RWPE1 (cell line): Measurements from ENCODE around the gene DPF3.
A peak's percentile ranks its signal among the peaks of the same experiment; 100 is the strongest.

Experiments used
- CTCF ChIA-PET: fragments of 350-600 bp; sonication (Branson Sonifier 250); formaldehyde crosslinking; extraction: SDS; loops from one replicate; lab custom pipeline; 2021; lab: Yijun Ruan, JAX
- POLR2A ChIA-PET: fragments of 400-600 bp; formaldehyde crosslinking; extraction: SDS; loops from one replicate; lab custom pipeline; 2020; ENCODE audit warnings: antibody characterized with exemption; ENCODE audit not compliant: low non-redundant PET; lab: Yijun Ruan, JAX
- DNase-seq: peaks from one replicate; pipeline ENCODE4 v3.0.0; 2012; ENCODE audit warnings: low spot score
- H3K27ac ChIP-seq: fragments of 450-650 bp; 2 replicates; pipeline ENCODE4 v1.5.1; 2017
- TF ChIP-seq, protein P1 (sequence below): fragments of 450-650 bp; conservative IDR thresholded peaks from 2 replicates; pipeline ENCODE4 v1.5.1; 2017; ENCODE audit warnings: low read depth, mild to moderate bottlenecking

The DPF3 gene

DNA sequence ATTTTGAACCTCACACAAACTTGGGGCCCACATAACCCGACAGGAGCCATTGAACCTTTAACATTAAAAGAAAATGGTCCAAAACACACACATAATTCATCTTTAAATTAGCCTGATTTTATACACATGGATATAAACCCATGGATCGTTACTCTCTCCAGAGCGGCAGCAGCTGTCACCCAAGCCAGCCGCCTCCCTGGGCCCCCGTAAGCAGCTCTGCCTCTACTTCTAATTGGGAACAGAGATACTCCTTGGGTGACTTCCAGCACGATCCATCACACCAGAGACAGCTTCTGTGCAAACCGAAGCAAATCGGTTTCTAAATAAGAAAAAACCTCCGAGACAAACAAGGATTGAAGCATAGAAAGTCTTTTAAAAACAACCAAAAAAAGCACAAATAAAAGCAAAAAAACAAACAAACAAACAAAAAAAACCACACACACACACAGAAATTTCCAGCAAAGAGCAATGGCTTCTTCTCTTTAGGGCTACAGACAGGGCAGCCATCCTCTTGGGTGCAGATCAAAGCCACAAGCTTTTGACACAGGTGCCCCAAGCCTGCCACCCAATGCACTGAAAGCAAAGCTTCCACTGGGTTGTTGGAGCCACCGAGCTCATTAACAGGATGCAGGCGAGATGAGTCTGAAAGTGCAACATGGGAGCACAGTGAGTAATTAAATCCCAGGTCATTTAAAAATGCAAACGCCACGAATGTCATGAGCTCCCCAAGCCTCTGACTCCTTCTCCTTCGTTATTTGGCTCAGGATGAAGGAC is 156.9 kb downstream of the DPF3 start:
- TF ChIP-seq, protein P1, sequence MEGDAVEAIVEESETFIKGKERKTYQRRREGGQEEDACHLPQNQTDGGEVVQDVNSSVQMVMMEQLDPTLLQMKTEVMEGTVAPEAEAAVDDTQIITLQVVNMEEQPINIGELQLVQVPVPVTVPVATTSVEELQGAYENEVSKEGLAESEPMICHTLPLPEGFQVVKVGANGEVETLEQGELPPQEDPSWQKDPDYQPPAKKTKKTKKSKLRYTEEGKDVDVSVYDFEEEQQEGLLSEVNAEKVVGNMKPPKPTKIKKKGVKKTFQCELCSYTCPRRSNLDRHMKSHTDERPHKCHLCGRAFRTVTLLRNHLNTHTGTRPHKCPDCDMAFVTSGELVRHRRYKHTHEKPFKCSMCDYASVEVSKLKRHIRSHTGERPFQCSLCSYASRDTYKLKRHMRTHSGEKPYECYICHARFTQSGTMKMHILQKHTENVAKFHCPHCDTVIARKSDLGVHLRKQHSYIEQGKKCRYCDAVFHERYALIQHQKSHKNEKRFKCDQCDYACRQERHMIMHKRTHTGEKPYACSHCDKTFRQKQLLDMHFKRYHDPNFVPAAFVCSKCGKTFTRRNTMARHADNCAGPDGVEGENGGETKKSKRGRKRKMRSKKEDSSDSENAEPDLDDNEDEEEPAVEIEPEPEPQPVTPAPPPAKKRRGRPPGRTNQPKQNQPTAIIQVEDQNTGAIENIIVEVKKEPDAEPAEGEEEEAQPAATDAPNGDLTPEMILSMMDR: no peak
- no peak overlapping the region for H3K27ac ChIP-seq
- DNase-seq: no peak
- CTCF ChIA-PET: interaction anchor here (0.7 kb wide), 1 partner anchor 21 kb away, joined by 5 read pairs; no protein-coding TSS in a partner anchor
- POLR2A ChIA-PET: no interaction called here

- TF ChIP-seq, protein P1: no peak
- CTCF ChIA-PET: no interaction called here
- DNase-seq: peak; percentile 10
- POLR2A ChIA-PET: no interaction called here
- H3K27ac ChIP-seq: no peak overlapping the region
These were observed 157.6 kb downstream of the DPF3 start for GRCh38 chr14:72736308-72736707.

DNA sequence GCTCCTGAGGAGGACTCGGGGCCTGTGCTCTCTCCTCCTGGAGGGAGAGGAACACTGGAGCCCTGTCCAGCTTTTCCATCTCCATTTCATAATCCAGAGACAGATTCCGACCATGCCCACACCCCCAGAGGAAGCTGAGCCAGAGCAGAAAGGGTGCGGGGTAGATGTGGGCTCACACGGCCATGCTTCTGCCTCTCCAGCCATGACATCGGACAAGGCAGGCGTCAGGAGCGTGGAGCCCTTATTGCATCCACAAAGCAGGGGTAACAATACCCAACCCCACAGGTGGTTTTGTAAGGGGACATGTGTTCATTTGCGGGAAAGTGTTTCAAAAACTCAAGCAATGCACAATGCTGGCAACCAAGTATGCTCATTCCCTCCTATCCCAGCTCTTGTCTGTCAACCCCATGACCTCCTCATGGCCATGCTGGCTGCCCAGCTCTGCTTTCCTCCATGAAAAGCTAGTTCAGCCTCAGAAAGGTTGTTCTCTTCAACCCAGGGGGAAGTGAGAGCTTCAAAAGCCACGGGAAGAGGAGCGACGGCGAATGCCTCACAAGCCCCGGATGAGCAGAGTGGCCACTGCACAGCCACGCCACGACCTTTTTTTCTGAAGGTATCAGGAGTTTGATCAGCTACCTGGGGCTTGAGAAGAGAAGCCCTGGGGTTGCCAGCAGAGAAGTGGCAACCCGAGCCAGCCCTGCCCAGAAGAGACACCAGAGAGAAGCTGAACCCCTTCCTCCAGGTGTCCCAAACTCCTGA is 161.7 kb downstream of the DPF3 start:
- POLR2A ChIA-PET: no interaction called here
- TF ChIP-seq, protein P1: no peak
- H3K27ac ChIP-seq: no peak overlapping the region
- CTCF ChIA-PET: no interaction called here
- DNase-seq: no peak

DNA sequence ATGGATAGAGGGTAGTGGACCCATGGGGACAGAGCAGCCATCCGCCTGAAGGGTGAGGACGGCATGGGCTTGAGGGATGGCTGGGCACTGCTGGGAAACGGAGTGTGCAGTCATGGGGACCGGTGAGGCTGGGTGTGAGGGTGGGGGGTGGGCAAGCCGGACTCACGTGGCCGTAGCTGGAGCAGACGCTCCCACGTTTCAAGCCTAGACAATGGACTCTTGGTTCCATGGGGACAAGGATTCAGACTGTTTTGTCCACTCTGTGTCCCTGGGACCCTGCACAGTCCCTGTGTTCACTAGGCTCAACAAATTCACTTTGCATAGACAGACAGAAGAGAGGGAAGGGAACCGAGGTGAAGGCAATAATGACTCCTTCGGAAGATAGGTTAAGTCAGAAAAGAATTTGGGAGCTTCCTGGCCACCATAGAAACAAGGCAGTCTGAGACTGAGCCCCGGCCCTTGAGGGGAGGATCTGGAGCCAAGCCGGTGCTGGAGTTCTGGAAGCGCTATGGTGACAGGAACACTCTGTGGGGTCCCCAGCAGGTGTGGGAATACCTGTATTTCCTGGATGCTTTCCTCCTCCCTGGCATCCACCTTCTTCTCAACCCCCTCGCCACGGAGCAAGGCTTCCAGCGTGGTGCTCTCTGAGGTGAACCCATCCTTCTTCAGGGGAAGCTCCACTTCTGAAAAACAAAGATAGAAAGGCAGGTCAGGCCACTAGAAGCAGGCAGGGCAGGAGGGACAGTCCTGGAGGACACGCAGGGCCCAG is 162.5 kb downstream of the DPF3 start:
- ChIA-PET CTCF (no interaction called here), POLR2A (no interaction called here)
- H3K27ac ChIP-seq: no peak overlapping the region
- no peak for DNase-seq
- TF ChIP-seq, protein P1: no peak

GRCh38 chr14:72730468-72730867 is 163.4 kb downstream of the DPF3 start:
- no peak overlapping the region for H3K27ac ChIP-seq
- CTCF ChIA-PET: no interaction called here
- DNase-seq: no peak
- TF ChIP-seq, protein P1: no peak
- POLR2A ChIA-PET: no interaction called here

- DNase-seq: no peak
- POLR2A ChIA-PET: no interaction called here
- H3K27ac ChIP-seq: no peak overlapping the region
- CTCF ChIA-PET: interaction anchor here (0.7 kb wide), 1 partner anchor 28 kb away, joined by 4 read pairs; no protein-coding TSS in a partner anchor
- TF ChIP-seq, protein P1: no peak
These were observed 167.5 kb downstream of the DPF3 start for GRCh38 chr14:72726444-72726843.
